ENCODE data around the gene SCN3B.

DNA sequence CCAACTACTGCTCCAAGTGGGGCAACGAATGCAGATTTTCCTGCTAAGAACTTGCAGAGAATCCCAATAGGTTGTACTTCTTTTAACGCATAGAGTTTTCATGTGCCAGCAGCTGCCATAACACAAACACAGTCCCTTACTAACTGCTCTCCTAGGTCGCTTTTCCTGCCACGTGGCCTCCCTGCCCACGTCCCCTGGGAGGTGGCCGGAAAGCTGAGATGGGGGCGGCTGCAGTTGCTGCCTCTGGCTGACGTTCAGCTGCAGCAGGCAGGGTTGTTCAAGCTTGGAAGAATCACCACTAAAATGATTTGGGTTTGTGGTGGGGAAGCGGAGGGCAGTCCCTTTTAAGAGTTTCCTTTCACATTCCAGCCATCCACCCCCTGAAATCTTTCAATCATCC, 47.7 kb upstream of the SCN3B start:
- TF ChIP-seq CTCF (IDR thresholded peaks at IDR 0.05) (no peak), POLR2A (IDR thresholded peaks at IDR 0.05) (no peak), POLR2AphosphoS5 (IDR thresholded peaks at IDR 0.05) (no peak)
